Panc1 (cell line): ENCODE results near the gene ADAM22.

Experiments
- TCF7L2 ChIP-seq: IDR thresholded peaks from 2 replicates; pipeline ENCODE4 v1.6.1; 2011; ENCODE audit warnings: mild to moderate bottlenecking, low read depth, low read length, inconsistent platforms
- TF ChIP-seq, protein P1 (sequence below), 2 experiments: IDR thresholded peaks; 2 replicates each; pipeline ENCODE4 v1.6.1; 2011 to 2012; ENCODE audit warnings: low read depth in 2 of 2, control low read depth in 1 of 2, low read length in 1 of 2, mild to moderate bottlenecking in 1 of 2, moderate library complexity in 1 of 2; ENCODE audit not compliant: insufficient read depth in 1 of 2
- TF ChIP-seq, protein P2 (sequence below): fragments of 450-650 bp; IDR thresholded peaks from 2 replicates; pipeline ENCODE4 v1.5.1; 2017; ENCODE audit warnings: mild to moderate bottlenecking

DNA sequence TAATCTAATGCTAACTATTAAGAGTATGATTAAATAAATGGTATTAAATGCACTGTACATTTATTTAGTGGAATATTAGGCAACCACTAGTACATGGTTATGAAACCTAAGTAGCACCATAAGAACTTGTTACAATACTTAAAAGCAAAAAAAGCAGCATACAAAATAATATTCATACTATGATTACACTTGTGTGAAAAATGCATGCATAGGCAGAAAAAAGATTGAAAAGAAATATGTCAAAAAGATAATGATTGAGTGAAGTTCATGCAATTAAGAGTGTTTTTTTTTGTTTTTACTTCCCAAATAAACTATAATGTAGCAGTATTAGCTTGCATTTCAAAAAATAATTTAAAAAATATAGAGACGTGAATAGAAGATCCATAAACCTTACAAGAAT, 305.8 kb downstream of the ADAM22 start:
- TF ChIP-seq, protein P1, sequence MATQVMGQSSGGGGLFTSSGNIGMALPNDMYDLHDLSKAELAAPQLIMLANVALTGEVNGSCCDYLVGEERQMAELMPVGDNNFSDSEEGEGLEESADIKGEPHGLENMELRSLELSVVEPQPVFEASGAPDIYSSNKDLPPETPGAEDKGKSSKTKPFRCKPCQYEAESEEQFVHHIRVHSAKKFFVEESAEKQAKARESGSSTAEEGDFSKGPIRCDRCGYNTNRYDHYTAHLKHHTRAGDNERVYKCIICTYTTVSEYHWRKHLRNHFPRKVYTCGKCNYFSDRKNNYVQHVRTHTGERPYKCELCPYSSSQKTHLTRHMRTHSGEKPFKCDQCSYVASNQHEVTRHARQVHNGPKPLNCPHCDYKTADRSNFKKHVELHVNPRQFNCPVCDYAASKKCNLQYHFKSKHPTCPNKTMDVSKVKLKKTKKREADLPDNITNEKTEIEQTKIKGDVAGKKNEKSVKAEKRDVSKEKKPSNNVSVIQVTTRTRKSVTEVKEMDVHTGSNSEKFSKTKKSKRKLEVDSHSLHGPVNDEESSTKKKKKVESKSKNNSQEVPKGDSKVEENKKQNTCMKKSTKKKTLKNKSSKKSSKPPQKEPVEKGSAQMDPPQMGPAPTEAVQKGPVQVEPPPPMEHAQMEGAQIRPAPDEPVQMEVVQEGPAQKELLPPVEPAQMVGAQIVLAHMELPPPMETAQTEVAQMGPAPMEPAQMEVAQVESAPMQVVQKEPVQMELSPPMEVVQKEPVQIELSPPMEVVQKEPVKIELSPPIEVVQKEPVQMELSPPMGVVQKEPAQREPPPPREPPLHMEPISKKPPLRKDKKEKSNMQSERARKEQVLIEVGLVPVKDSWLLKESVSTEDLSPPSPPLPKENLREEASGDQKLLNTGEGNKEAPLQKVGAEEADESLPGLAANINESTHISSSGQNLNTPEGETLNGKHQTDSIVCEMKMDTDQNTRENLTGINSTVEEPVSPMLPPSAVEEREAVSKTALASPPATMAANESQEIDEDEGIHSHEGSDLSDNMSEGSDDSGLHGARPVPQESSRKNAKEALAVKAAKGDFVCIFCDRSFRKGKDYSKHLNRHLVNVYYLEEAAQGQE (IDR thresholded peaks at IDR 0.05; ENCODE audit: insufficient read depth in 1 of 2, low read depth in 2 of 2, low read length in 1 of 2), result no peak
- TF ChIP-seq, protein P2, sequence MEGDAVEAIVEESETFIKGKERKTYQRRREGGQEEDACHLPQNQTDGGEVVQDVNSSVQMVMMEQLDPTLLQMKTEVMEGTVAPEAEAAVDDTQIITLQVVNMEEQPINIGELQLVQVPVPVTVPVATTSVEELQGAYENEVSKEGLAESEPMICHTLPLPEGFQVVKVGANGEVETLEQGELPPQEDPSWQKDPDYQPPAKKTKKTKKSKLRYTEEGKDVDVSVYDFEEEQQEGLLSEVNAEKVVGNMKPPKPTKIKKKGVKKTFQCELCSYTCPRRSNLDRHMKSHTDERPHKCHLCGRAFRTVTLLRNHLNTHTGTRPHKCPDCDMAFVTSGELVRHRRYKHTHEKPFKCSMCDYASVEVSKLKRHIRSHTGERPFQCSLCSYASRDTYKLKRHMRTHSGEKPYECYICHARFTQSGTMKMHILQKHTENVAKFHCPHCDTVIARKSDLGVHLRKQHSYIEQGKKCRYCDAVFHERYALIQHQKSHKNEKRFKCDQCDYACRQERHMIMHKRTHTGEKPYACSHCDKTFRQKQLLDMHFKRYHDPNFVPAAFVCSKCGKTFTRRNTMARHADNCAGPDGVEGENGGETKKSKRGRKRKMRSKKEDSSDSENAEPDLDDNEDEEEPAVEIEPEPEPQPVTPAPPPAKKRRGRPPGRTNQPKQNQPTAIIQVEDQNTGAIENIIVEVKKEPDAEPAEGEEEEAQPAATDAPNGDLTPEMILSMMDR, result no peak
- no peak for TF ChIP-seq TCF7L2
